ENCODE results near the gene PTPRC.

PTPRC gene

GRCh38 chr1:198708761-198709525 is 70.1 kb downstream of the PTPRC start:
- no peak for DNase-seq

- no peak for DNase-seq
Measured at GRCh38 chr1:198711837-198712236, 73.0 kb downstream of the PTPRC start.

GRCh38 chr1:198713081-198713480 is 74.2 kb downstream of the PTPRC start:
- DNase-seq = no peak

GRCh38 chr1:198714271-198714670 is 75.4 kb downstream of the PTPRC start:
- no peak for DNase-seq

- no peak for DNase-seq
Measured at GRCh38 chr1:198716051-198716450, 77.2 kb downstream of the PTPRC start.

GRCh38 chr1:198717510-198717909 is 78.7 kb downstream of the PTPRC start:
- no peak for DNase-seq

- DNase-seq = no peak
Measured at GRCh38 chr1:198723127-198723526, 84.3 kb downstream of the PTPRC start.

- no peak for DNase-seq
Measured at GRCh38 chr1:198725090-198725489, 86.2 kb downstream of the PTPRC start.

GRCh38 chr1:198726455-198726854 is 87.6 kb downstream of the PTPRC start:
- no peak for DNase-seq

- no peak for DNase-seq
Measured at GRCh38 chr1:198729195-198729863, 90.5 kb downstream of the PTPRC start.

GRCh38 chr1:198730952-198731351 is 92.1 kb downstream of the PTPRC start:
- no peak for DNase-seq

- DNase-seq = no peak
Measured at GRCh38 chr1:198734323-198735008, 95.6 kb downstream of the PTPRC start.

- DNase-seq = no peak
Measured at GRCh38 chr1:198741744-198742143, 102.9 kb downstream of the PTPRC start.

GRCh38 chr1:198747127-198747526 is 108.3 kb downstream of the PTPRC start:
- DNase-seq = no peak

- DNase-seq = no peak
Measured at GRCh38 chr1:198749279-198749678, 110.4 kb downstream of the PTPRC start.

GRCh38 chr1:198750081-198750480 is 111.2 kb downstream of the PTPRC start:
- no peak for DNase-seq

GRCh38 chr1:198751741-198752140 is 112.9 kb downstream of the PTPRC start:
- no peak for DNase-seq

- no peak for DNase-seq
Measured at GRCh38 chr1:198754670-198755069, 115.8 kb downstream of the PTPRC start.

- no peak for DNase-seq
Measured at GRCh38 chr1:198755715-198756114, 116.9 kb downstream of the PTPRC start.

GRCh38 chr1:198756470-198756869 is 117.6 kb downstream of the PTPRC start:
- DNase-seq = no peak

- DNase-seq = peak; percentile 31
Measured at GRCh38 chr1:198761859-198762616, 123.2 kb downstream of the PTPRC start.

- no peak for DNase-seq
Measured at GRCh38 chr1:198763298-198763714, 124.5 kb downstream of the PTPRC start.

GRCh38 chr1:198764748-198765147 is 125.9 kb downstream of the PTPRC start:
- no peak for DNase-seq
